HG03159 (cell line): ENCODE data around the gene PLEKHA8.

Source experiments
- ATAC-seq: cut with Tn5 transposase; IDR thresholded peaks from one replicate; pipeline ENCODE4 v1.9.1; 2021; ENCODE audit warnings: mild to moderate bottlenecking, moderate library complexity; ENCODE audit not compliant: unreplicated experiment

The PLEKHA8 gene

DNA sequence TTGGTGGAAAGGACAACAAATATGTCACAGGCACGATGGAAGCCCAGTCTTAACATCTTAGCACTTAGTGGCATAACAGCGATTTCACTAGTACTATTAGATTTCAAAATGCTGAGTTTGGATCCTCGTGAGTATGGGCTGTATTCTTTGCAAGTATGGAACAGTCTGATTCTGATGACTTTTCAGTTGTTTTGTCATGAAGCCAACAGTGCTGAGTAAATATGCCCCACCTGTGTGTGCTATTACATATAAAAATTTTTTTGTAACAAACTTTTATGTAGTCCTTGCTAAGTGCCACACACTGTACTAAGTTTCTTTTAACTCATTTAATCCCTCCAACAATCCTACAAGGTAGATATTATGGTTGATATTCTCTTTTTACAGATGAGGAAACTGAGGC lies 137.4 kb downstream of the PLEKHA8 start:
- no peak for ATAC-seq

DNA sequence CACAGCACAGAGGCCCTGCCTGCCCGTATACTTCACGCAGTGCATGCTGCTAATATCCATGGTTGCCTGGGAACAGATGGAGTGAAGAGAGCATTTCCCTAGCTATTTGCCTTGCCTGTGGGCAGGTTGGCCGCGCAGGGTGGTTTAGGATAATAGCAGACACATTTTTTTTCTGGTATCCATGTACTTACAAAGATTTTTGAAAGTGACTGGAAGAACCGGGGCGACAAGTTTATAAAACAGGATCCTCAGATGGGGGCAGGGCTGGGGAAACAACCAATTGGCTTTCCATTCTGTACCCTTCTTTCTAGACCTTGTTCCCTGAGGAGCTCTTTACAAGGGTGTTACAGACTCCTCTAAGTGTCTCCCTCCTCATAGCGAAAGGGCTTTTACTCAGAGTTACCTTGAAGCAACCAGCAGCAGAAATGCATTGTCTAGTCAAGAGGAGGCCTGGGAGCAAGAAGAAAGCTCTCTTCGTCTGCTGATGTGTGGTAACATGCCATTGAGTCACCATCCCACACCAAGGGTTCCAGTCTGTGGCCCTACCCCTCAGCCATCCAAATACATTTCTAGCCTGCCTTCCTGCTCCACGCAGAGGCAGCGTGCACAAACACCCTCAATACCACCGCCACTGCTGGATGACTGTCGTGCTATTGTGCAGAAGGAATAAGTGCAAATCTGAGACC lies 138.1 kb downstream of the PLEKHA8 start:
- ATAC-seq: no peak

DNA sequence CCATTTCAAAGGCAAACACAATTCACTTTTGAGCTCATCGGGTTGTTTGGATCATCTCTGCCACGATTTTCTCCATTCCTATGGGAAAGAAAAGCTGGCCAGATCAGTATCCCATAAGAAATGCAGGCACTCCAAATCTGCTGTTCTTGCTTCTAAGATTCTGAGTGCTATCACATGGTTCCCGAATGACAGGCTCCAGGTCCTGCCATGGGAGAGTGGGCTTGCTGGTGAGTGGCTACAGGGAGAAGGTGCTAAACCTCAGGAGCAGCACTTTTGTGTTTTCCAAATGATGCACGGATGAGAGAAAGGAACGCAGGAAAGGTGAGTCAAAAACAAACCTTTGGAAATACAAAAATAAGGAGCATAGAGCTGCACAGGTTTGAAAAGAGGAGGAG lies 138.6 kb downstream of the PLEKHA8 start:
- ATAC-seq: no peak

GRCh38 chr7:30167901-30168300 lies 139.7 kb downstream of the PLEKHA8 start:
- no peak for ATAC-seq

- ATAC-seq: no peak
These were observed 140.8 kb downstream of the PLEKHA8 start for GRCh38 chr7:30168835-30169573.

DNA sequence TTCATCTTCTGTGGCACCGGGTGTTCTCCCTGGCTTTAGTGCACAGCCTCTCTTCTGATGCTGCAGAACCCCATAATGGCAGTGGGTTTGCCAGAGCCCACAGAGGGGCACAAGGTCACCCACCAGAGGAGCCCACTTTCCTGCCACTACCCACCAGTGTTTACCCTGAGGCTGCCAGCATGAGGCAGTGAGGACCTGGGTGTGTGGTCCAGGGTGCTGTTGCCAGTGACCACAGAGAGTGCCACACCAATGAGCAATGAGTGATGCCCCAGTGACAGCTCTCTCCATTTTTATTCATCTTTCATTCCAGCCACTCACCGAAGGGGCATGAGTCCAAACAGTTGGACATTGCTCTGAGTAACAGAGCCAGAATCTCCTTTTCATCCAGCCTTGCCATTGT lies 141.4 kb downstream of the PLEKHA8 start:
- ATAC-seq: no peak

DNA sequence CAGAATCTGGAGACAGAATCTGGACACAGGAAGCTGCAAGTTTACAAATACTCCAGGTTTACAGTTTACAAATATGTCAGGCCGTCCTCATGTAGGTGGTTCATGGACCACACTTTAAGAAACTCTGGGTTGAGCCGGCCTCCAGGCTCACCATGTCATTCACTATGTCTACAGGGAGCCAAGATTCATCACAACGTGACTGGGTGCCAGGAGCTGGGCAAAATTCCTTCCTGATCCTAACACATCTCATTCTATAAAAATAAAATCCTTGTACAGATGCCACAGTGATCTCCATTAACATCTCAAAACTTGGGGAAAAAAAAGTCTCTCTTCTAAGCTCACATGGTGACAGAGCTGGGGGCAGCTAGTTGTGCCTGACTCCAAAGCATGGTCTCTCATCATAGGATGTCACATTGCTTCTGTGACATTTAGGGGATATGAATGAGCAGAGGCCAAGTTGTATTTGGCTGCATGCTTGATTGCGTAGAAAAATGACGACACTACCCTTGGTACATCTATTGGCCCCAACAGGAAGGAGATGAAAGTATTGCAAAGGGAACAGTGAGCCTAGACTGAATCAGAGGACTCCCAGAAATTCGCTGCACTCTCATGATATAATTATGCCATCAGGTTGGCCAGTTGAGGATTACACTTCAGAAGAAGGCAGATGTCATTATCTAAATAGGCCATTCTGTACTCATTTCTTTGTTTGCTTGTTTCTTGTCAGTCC lies 142.4 kb downstream of the PLEKHA8 start:
- no peak for ATAC-seq

GRCh38 chr7:30171766-30172447 lies 143.7 kb downstream of the PLEKHA8 start:
- ATAC-seq: no peak

DNA sequence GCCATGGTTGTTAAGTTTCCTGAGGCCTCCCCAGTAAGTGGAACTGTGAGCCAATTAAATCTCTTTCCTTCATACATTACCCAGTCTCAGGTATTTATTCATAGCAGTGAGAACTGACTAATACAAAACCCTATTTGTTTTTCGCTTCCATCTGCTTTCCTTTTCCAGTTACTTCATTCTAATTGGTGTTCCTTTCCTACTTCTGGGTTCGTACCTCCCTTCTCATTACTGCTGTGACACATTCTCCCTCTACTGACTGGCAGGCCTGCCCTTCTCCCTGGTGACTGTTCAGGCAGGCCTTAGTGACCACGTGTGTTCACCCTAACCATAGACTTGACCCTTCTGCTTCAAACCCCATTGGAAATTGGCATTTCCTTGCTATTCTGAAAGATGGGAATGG lies 144.2 kb downstream of the PLEKHA8 start:
- no peak for ATAC-seq

- ATAC-seq: no peak
These were observed 145.1 kb downstream of the PLEKHA8 start for GRCh38 chr7:30173058-30173897.

GRCh38 chr7:30175180-30175579 lies 147.0 kb downstream of the PLEKHA8 start:
- no peak for ATAC-seq

GRCh38 chr7:30175636-30176147 lies 147.5 kb downstream of the PLEKHA8 start:
- ATAC-seq: no peak

- no peak for ATAC-seq
These were observed 148.4 kb downstream of the PLEKHA8 start for GRCh38 chr7:30176463-30177109.

DNA sequence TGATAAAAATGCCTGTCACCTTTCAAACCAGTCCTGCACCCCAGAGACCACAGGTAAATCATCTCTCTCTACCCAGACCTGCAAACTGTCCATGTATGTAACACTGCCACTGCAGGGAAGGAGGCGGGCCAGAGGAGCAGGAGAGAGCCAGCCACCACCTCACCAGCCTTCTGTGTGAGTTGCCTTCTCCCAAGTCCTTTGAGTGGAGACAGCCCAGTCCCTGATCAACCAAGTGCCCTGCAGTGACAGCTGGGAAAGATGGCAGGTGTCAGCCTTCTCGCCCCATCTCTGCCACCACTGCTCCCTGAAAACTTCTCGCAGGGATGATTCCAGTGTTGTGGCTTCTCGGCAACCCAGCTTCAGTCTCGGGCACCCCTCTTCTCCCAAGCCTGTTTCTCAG lies 149.0 kb downstream of the PLEKHA8 start:
- no peak for ATAC-seq

- ATAC-seq: no peak
These were observed 149.8 kb downstream of the PLEKHA8 start for GRCh38 chr7:30177965-30178364.

DNA sequence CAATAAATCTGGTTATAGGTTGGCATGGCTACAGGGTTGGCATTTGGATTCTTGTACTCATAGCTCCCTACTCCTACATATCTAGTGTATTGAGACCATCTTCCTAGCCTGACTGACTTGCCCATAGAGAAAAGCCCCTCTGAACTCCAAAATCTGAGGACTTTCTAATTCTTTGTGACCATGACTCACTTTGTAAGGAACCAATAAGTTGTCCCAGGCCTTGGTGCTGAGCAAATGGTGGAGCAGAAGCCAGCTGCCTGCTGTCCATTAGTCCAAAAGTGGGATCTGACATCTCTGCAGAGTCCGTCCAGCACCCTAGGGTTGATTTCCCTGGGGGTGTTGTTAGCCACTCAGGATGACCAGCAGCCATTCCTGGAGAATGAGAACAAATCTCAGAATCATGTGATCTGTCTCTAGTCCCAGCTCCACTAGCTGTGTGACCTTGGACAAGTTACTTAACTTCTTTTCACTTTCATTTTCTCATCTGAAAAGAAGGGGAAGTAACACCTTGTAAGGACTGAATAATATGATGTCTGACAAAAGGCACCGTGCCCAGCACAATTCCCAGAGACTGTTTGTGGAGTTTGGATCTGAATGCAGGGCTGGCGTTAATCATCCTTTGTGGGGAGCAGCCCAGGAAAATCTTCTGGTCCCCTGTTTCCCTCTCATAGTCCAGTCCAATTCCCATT lies 150.7 kb downstream of the PLEKHA8 start:
- peak; percentile 78 for ATAC-seq
